Activated CD8-positive, alpha-beta T cell treated with anti-CD3 and anti-CD28 coated beads for 36 hours (primary cell): Measurements from ENCODE around the gene OTOGL. TPM values are rescaled to one million over a fixed set of nuclear protein-coding genes. Genes with fewer than 3 reads are reported as not detected.

ENCODE experiments used
- ATAC-seq: fragments of 200-7000 bp; cut with Tn5 transposase; one replicate; pipeline ENCODE4 v1.10.0; 2021; ENCODE audit warnings: mild to moderate bottlenecking, moderate library complexity
- CTCF ChIA-PET: fragments of 350-600 bp; sonication (Branson Sonifier 250); formaldehyde crosslinking; loops from one replicate; lab custom pipeline; 2021; ENCODE audit warnings: antibody characterized with exemption; lab: Charles Lee
- POLR2A ChIA-PET: fragments of 350-600 bp; sonication (Branson Sonifier 250); formaldehyde crosslinking; loops from one replicate; lab custom pipeline; 2021; ENCODE audit warnings: antibody characterized with exemption; lab: Charles Lee
- DNase-seq: peaks from one replicate; pipeline ENCODE4 v3.0.0-alpha.2; 2020
- H3K27ac Mint-ChIP-seq: one replicate; pipeline ENCODE4 v1.8.0; 2021; ENCODE audit warnings: mild to moderate bottlenecking, mixed read lengths
- H3K27me3 Mint-ChIP-seq: one replicate; pipeline ENCODE4 v1.8.0; 2021; ENCODE audit warnings: mixed read lengths
- H3K36me3 Mint-ChIP-seq: one replicate; pipeline ENCODE4 v1.8.0; 2021; ENCODE audit warnings: low read depth, mixed read lengths
- H3K4me1 Mint-ChIP-seq: one replicate; pipeline ENCODE4 v1.8.0; 2021; ENCODE audit warnings: low read depth, mixed read lengths
- H3K4me3 Mint-ChIP-seq: one replicate; pipeline ENCODE4 v1.8.0; 2021; ENCODE audit warnings: mild to moderate bottlenecking, moderate library complexity, mixed read lengths
- H3K9me3 Mint-ChIP-seq: one replicate; pipeline ENCODE4 v1.8.0; 2021; ENCODE audit warnings: mixed read lengths
- CTCF ChIP-seq: fragments of 200-600 bp; IDR thresholded peaks from one replicate; pipeline ENCODE4 v1.8.0; 2022; ENCODE audit warnings: antibody characterized with exemption, mild to moderate bottlenecking
- intact Hi-C: fragments of 100-400 bp; cut with micrococcal nuclease; formaldehyde crosslinking; loops from one replicate; pipeline ENCODE4 v1.10.0; 2022
- total RNA-seq, 2 experiments: library from RNA; stranded (reverse); gene quantifications; one replicate each; pipeline ENCODE4 v1.2.3, GENCODE V29; 2021

OTOGL gene
- not detected for total RNA-seq

GRCh38 chr12:80099259-80099658, at the start of gene OTOGL:
Gene OTOGL, plus strand, starts transcription at chr12:80099537. Its CDS starts 109,895 bp downstream, at chr12:80209432.
- intact Hi-C loops = no loop called here
- Mint-ChIP-seq H3K36me3 (no peaks in the 10 kb centered on the region), H3K27me3 (peaks cover 1% of the 10 kb centered on the region), H3K9me3 (no peaks in the 10 kb centered on the region), H3K27ac (no peak within 1 kb of the TSS), H3K4me1 (no peaks in the 10 kb centered on the region), H3K4me3 (no peak within 1 kb of the TSS)
- ATAC-seq (no peak), DNase-seq (no peak)
- ChIA-PET CTCF (interaction anchor here (1.4 kb wide), 1 partner anchor 361 kb away, joined by 3 read pairs; no protein-coding TSS in a partner anchor), POLR2A (no interaction called here)
- TF ChIP-seq CTCF = no peak

- no peak overlapping the region for H3K27ac Mint-ChIP-seq
- CTCF ChIA-PET = no interaction called here
- no peaks in the 10 kb centered on the region for H3K4me1 Mint-ChIP-seq
- no peak for TF ChIP-seq CTCF
- H3K27me3 Mint-ChIP-seq = peaks cover 8% of the 10 kb centered on the region
- intact Hi-C loops = no loop called here
- POLR2A ChIA-PET = no interaction called here
- DNase-seq (no peak), ATAC-seq (no peak)
- no peaks in the 10 kb centered on the region for H3K36me3 Mint-ChIP-seq
- no peak overlapping the region for H3K4me3 Mint-ChIP-seq
- no peaks in the 10 kb centered on the region for H3K9me3 Mint-ChIP-seq
Measured at GRCh38 chr12:80050236-80050635, 49.1 kb upstream of the OTOGL start.

GRCh38 chr12:80053051-80053790, 46.1 kb upstream of the OTOGL start:
- ATAC-seq (no peak), DNase-seq (no peak)
- Mint-ChIP-seq H3K27me3 (peaks cover 7% of the 10 kb centered on the region), H3K4me3 (no peak overlapping the region), H3K36me3 (no peaks in the 10 kb centered on the region), H3K27ac (no peak overlapping the region), H3K9me3 (no peaks in the 10 kb centered on the region), H3K4me1 (no peaks in the 10 kb centered on the region)
- CTCF ChIA-PET = no interaction called here
- intact Hi-C loops = no loop called here
- no peak for TF ChIP-seq CTCF
- POLR2A ChIA-PET = no interaction called here

GRCh38 chr12:80056232-80056631, 43.1 kb upstream of the OTOGL start:
- ATAC-seq = no peak
- CTCF ChIA-PET = no interaction called here
- no peak for DNase-seq
- H3K36me3 Mint-ChIP-seq = no peaks in the 10 kb centered on the region
- TF ChIP-seq CTCF = no peak
- POLR2A ChIA-PET = no interaction called here
- H3K27ac Mint-ChIP-seq = no peak overlapping the region
- H3K4me3 Mint-ChIP-seq = no peak overlapping the region
- intact Hi-C loops = no loop called here
- no peaks in the 10 kb centered on the region for H3K9me3 Mint-ChIP-seq
- no peaks in the 10 kb centered on the region for H3K4me1 Mint-ChIP-seq
- peaks cover 3% of the 10 kb centered on the region for H3K27me3 Mint-ChIP-seq

GRCh38 chr12:80056845-80057244, 42.5 kb upstream of the OTOGL start:
- Mint-ChIP-seq H3K27me3 (peaks cover under 1% of the 10 kb centered on the region), H3K36me3 (no peaks in the 10 kb centered on the region), H3K4me3 (no peak overlapping the region), H3K27ac (no peak overlapping the region), H3K9me3 (no peaks in the 10 kb centered on the region), H3K4me1 (no peaks in the 10 kb centered on the region)
- no peak for ATAC-seq
- no peak for TF ChIP-seq CTCF
- intact Hi-C loops = no loop called here
- no peak for DNase-seq
- ChIA-PET CTCF (no interaction called here), POLR2A (no interaction called here)
